ENCODE results near the gene RGS7.

RGS7 gene

DNA sequence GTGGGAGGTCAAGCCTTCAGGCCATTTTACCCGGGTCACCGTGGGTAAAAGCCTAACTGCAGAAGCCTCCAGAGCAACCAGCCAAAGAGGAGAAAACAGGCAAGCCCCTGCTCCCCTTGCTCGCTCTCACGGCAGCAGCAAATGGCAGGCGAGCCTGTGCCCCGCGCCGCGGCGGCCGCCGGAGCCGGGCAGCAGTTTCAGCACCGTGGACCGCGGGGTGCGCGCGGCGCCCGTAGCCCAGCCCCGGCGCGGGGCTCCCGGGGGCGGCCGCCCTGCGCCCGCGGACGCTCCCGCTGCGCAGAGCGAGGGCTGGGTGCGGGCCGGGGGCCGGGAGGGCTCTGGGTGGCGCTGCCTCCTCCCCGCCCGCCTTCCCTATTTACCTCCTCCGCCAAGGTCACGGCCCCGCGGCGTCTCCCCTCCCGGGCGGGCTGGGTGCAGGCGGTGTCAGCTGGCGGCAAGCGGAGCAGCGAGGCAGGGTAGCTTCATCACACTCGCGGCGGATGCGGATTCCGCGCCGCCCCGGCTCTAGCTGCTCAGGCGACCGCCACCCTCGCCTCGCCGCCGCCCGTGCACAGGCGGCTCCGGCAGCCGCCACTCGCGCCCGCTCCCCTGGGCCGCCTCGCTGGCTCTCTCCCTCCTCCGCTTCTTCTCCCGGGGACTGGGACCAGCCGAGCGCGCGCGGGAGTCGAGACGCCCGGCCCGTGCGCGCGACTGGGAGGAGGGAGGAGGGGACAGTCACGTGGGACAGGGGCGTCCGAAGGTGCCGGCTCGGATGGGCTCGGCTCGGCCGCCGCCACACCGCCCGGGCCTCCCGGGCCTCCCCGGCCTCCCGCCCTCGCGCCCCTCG, at the start of gene RGS7:
Gene RGS7, minus strand, starts transcription at position 687 of the 847 bp plus-strand sequence.
- Histone ChIP-seq H3K27ac (ENCODE audit: low read depth, low read length) (no peak within 1 kb of the TSS), H3K9ac (ENCODE audit: low read length) (no peak within 1 kb of the TSS), H3K4me3 (ENCODE audit: low read length) (peak within 1 kb of the TSS; percentile 46), H3K4me1 (ENCODE audit: control insufficient read depth, insufficient read depth, low read length) (no peaks in the 10 kb centered on the region), H3K27me3 (ENCODE audit: control insufficient read depth, insufficient read depth, low read length) (no peaks in the 10 kb centered on the region), H3K36me3 (ENCODE audit: control insufficient read depth, insufficient read depth, low read length) (no peaks in the 10 kb centered on the region)

GRCh38 chr1:241406421-241406820, 49.4 kb upstream of the RGS7 start:
- Histone ChIP-seq H3K27me3 (ENCODE audit: control insufficient read depth, insufficient read depth, low read length) (no peaks in the 10 kb centered on the region), H3K4me1 (ENCODE audit: control insufficient read depth, insufficient read depth, low read length) (no peaks in the 10 kb centered on the region), H3K27ac (ENCODE audit: low read depth, low read length) (no peak overlapping the region), H3K36me3 (ENCODE audit: control insufficient read depth, insufficient read depth, low read length) (no peaks in the 10 kb centered on the region), H3K9ac (ENCODE audit: low read length) (no peak overlapping the region), H3K4me3 (ENCODE audit: low read length) (no peak overlapping the region)

DNA sequence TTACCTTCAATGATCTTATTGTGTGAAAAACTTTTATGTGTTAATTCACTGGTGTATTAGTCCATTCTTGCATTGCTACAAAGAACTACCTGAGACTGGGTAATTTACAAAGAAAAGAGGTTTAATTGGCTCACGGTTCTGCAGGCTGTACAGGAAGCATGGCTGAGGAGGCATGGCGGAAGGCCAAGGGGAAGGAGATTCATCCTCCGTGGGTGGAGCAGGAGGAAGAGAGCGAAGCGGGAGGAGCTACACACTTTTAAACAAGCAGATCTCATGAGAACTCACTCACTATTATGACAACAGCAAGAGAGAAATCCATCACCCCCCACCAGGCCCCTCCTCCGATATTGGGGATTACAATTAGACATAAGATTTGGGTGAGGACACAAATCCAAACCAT, 44.2 kb upstream of the RGS7 start:
- H3K4me3 ChIP-seq (ENCODE audit: low read length) = no peak overlapping the region
- no peaks in the 10 kb centered on the region for H3K4me1 ChIP-seq (ENCODE audit: control insufficient read depth, insufficient read depth, low read length)
- no peak overlapping the region for H3K27ac ChIP-seq (ENCODE audit: low read depth, low read length)
- no peak overlapping the region for H3K9ac ChIP-seq (ENCODE audit: low read length)
- no peaks in the 10 kb centered on the region for H3K27me3 ChIP-seq (ENCODE audit: control insufficient read depth, insufficient read depth, low read length)
- H3K36me3 ChIP-seq (ENCODE audit: control insufficient read depth, insufficient read depth, low read length) = no peaks in the 10 kb centered on the region

DNA sequence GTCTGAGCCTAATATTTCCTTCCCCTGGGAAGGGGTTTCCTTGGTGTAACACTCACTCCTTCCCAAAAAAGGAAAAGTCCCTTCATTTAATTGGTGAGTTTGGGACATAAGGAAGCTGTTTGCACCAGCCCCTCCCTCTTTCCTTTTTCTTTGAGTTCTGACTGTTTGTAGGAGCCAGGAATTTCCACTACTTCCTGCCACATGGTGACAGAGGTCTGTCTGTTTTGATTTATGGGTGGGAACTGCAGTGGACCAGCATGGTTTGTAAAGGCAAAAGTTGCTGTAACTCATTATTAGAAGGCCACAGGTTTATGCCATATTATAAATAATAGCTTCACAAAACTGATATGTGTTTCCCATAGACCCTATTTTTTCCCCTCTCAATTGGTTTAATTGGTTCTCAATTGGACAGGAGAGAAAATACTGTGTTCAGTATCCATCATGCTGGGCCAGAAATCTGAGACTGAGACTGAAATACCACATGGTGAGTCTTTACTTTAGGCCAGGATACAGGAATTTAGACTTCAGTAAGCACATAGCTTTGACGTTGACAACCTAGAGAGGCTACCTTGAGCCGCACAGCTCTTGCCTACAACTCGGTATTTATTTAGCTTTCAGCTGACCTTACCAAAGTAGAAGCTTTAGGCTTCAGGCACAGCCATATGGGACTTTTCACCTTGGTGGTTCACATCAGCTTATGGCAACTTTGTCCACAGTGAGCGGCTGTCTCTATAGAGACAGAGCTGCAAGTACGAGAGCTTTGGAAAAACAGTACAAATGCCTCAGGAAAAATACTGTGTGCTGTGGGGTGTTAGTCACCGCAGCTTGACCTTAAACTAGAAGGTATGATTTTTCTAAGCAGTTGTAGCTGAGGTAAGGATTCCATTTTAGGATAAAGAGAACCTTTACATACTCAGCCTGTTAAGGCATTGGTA, 40.0 kb upstream of the RGS7 start:
- Histone ChIP-seq H3K9ac (ENCODE audit: low read length) (no peak overlapping the region), H3K36me3 (ENCODE audit: control insufficient read depth, insufficient read depth, low read length) (no peaks in the 10 kb centered on the region), H3K4me1 (ENCODE audit: control insufficient read depth, insufficient read depth, low read length) (no peaks in the 10 kb centered on the region), H3K27me3 (ENCODE audit: control insufficient read depth, insufficient read depth, low read length) (no peaks in the 10 kb centered on the region), H3K27ac (ENCODE audit: low read depth, low read length) (no peak overlapping the region), H3K4me3 (ENCODE audit: low read length) (no peak overlapping the region)

DNA sequence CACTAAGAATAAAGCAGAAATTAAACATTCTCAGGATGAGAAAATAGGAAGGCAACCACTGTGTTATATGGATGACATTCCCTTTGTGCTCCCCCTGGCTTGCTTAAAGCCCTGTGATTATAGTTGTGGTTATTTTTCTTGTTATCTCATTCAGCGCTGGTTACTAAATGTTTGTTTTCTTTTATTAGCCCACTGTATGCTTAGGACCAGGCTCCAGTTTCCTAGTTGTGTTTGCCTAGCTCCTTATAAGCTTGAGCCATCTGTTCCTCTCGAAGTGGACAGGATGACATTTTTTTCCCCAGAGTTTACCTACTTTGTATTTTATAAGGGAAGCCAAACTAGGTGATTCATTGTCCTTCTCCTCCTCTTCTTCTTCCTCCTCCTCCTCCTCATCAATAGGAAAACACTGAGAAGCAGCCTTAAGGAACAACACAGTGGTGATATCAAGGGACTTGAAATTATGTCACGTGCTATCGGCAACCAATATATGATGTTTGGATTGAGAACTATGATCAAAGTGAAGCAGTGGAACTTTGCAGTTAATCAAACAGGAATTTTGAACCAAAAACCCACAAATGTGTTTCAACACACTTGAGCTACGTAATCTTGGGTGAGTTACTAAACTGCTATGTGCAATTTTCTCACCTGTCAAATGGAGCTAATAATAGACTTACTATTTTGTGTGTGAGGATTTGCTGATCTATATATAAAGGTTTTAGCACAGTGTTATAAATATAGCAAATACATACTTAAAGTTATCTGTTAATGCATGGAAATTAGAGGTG, 35.1 kb upstream of the RGS7 start:
- Histone ChIP-seq H3K36me3 (ENCODE audit: control insufficient read depth, insufficient read depth, low read length) (no peaks in the 10 kb centered on the region), H3K4me1 (ENCODE audit: control insufficient read depth, insufficient read depth, low read length) (no peaks in the 10 kb centered on the region), H3K27me3 (ENCODE audit: control insufficient read depth, insufficient read depth, low read length) (no peaks in the 10 kb centered on the region), H3K4me3 (ENCODE audit: low read length) (no peak overlapping the region), H3K9ac (ENCODE audit: low read length) (no peak overlapping the region), H3K27ac (ENCODE audit: low read depth, low read length) (no peak overlapping the region)

GRCh38 chr1:241390526-241390925, 33.5 kb upstream of the RGS7 start:
- no peak overlapping the region for H3K27ac ChIP-seq (ENCODE audit: low read depth, low read length)
- no peaks in the 10 kb centered on the region for H3K36me3 ChIP-seq (ENCODE audit: control insufficient read depth, insufficient read depth, low read length)
- no peaks in the 10 kb centered on the region for H3K4me1 ChIP-seq (ENCODE audit: control insufficient read depth, insufficient read depth, low read length)
- H3K9ac ChIP-seq (ENCODE audit: low read length) = no peak overlapping the region
- no peak overlapping the region for H3K4me3 ChIP-seq (ENCODE audit: low read length)
- no peaks in the 10 kb centered on the region for H3K27me3 ChIP-seq (ENCODE audit: control insufficient read depth, insufficient read depth, low read length)

DNA sequence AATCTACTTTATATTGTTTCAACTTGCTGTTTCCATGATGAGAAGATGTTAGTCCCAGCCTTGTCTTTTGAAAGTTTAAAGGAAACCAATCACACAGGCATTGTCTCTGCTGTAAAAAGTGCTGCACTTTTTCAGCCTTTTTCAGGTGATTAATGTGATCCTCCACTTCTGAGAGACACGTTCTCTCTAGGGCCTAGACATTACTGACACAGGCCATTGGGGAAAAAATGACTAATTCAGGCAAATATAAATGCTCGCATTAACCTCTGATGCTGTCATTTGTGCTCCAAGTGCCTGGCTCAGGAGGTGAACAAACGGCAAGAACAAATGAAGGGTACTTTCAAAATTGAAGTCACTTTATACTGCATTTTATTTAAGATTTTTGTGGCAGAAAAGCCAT, 32.4 kb upstream of the RGS7 start:
- Histone ChIP-seq H3K27me3 (ENCODE audit: control insufficient read depth, insufficient read depth, low read length) (no peaks in the 10 kb centered on the region), H3K36me3 (ENCODE audit: control insufficient read depth, insufficient read depth, low read length) (no peaks in the 10 kb centered on the region), H3K4me3 (ENCODE audit: low read length) (no peak overlapping the region), H3K27ac (ENCODE audit: low read depth, low read length) (no peak overlapping the region), H3K9ac (ENCODE audit: low read length) (no peak overlapping the region), H3K4me1 (ENCODE audit: control insufficient read depth, insufficient read depth, low read length) (no peaks in the 10 kb centered on the region)

DNA sequence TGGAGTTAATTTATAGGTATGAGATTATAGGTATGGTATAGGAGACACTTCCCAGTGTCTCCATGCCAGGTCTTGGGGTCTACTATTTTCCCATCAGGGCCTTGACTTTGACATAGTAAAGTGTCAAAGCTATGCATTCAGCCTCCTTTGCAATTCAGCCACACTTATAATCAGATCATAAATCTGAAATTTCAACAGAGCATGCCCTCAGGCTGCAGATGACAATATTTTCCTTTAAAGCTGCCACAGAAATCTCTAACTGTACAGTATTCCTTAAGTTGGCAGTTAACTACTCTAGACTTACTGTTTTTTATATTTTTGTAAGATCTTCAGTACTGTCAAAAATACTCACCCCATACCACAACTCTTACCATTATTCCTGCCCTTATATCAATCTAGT, 30.2 kb upstream of the RGS7 start:
- Histone ChIP-seq H3K36me3 (ENCODE audit: control insufficient read depth, insufficient read depth, low read length) (no peaks in the 10 kb centered on the region), H3K9ac (ENCODE audit: low read length) (no peak overlapping the region), H3K27me3 (ENCODE audit: control insufficient read depth, insufficient read depth, low read length) (no peaks in the 10 kb centered on the region), H3K4me3 (ENCODE audit: low read length) (no peak overlapping the region), H3K4me1 (ENCODE audit: control insufficient read depth, insufficient read depth, low read length) (no peaks in the 10 kb centered on the region), H3K27ac (ENCODE audit: low read depth, low read length) (no peak overlapping the region)

- Histone ChIP-seq H3K27me3 (ENCODE audit: control insufficient read depth, insufficient read depth, low read length) (no peaks in the 10 kb centered on the region), H3K27ac (ENCODE audit: low read depth, low read length) (no peak overlapping the region), H3K4me1 (ENCODE audit: control insufficient read depth, insufficient read depth, low read length) (no peaks in the 10 kb centered on the region), H3K36me3 (ENCODE audit: control insufficient read depth, insufficient read depth, low read length) (no peaks in the 10 kb centered on the region), H3K9ac (ENCODE audit: low read length) (no peak overlapping the region), H3K4me3 (ENCODE audit: low read length) (no peak overlapping the region)
Observed at GRCh38 chr1:241376701-241377100, 19.7 kb upstream of the RGS7 start.

GRCh38 chr1:241375886-241376285, 18.9 kb upstream of the RGS7 start:
- Histone ChIP-seq H3K27ac (ENCODE audit: low read depth, low read length) (no peak overlapping the region), H3K9ac (ENCODE audit: low read length) (no peak overlapping the region), H3K36me3 (ENCODE audit: control insufficient read depth, insufficient read depth, low read length) (no peaks in the 10 kb centered on the region), H3K27me3 (ENCODE audit: control insufficient read depth, insufficient read depth, low read length) (no peaks in the 10 kb centered on the region), H3K4me3 (ENCODE audit: low read length) (no peak overlapping the region), H3K4me1 (ENCODE audit: control insufficient read depth, insufficient read depth, low read length) (no peaks in the 10 kb centered on the region)

GRCh38 chr1:241366196-241366595, 9.2 kb upstream of the RGS7 start:
- no peak overlapping the region for H3K9ac ChIP-seq (ENCODE audit: low read length)
- no peaks in the 10 kb centered on the region for H3K27me3 ChIP-seq (ENCODE audit: control insufficient read depth, insufficient read depth, low read length)
- no peaks in the 10 kb centered on the region for H3K36me3 ChIP-seq (ENCODE audit: control insufficient read depth, insufficient read depth, low read length)
- H3K27ac ChIP-seq (ENCODE audit: low read depth, low read length) = no peak overlapping the region
- H3K4me1 ChIP-seq (ENCODE audit: control insufficient read depth, insufficient read depth, low read length) = no peaks in the 10 kb centered on the region
- no peak overlapping the region for H3K4me3 ChIP-seq (ENCODE audit: low read length)

DNA sequence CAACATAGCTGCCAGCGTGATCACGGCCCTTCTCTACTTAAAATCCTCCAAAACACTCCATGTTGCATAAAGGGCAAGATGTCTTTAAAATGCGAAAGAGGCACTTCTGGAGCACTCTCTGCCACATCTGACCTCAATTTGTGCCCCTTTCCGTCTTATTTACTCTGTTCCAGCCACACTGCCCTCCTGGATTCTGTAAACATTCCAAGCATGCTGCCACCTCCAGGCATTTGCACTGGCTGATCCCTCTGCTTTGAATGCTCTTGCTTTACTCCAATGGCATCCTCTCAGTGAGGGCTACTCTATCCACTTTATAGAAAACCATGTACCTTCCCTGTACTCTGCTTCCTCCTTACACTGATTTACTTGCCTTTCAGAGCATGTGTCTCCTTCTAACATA, 5.3 kb upstream of the RGS7 start:
- H3K27ac ChIP-seq (ENCODE audit: low read depth, low read length) = no peak overlapping the region
- H3K4me1 ChIP-seq (ENCODE audit: control insufficient read depth, insufficient read depth, low read length) = no peaks in the 10 kb centered on the region
- H3K4me3 ChIP-seq (ENCODE audit: low read length) = no peak overlapping the region
- H3K27me3 ChIP-seq (ENCODE audit: control insufficient read depth, insufficient read depth, low read length) = no peaks in the 10 kb centered on the region
- H3K36me3 ChIP-seq (ENCODE audit: control insufficient read depth, insufficient read depth, low read length) = no peaks in the 10 kb centered on the region
- H3K9ac ChIP-seq (ENCODE audit: low read length) = no peak overlapping the region

Data from rectal smooth muscle tissue (tissue), 1 donor.